ENCODE results near the gene CLDN14.

Gene CLDN14

GRCh38 chr21:36427502-36427901 lies 52.4 kb downstream of the CLDN14 start:
- FAIRE-seq (no peak), DNase-seq (ENCODE audit: insufficient read length, low spot score) (no peak)
- no peak for TF ChIP-seq POLR2A (IDR thresholded peaks at IDR 0.05; ENCODE audit: low read depth, low read length)

GRCh38 chr21:36425286-36425685 lies 54.6 kb downstream of the CLDN14 start:
- TF ChIP-seq POLR2A (IDR thresholded peaks at IDR 0.05; ENCODE audit: low read depth, low read length), result no peak
- DNase-seq (ENCODE audit: insufficient read length, low spot score) (no peak), FAIRE-seq (no peak)

GRCh38 chr21:36424592-36424991 lies 55.3 kb downstream of the CLDN14 start:
- no peak for DNase-seq (ENCODE audit: insufficient read length, low spot score)
- FAIRE-seq, result no peak
- TF ChIP-seq POLR2A (IDR thresholded peaks at IDR 0.05; ENCODE audit: low read depth, low read length), result no peak

- no peak for TF ChIP-seq POLR2A (IDR thresholded peaks at IDR 0.05; ENCODE audit: low read depth, low read length)
- FAIRE-seq (no peak), DNase-seq (ENCODE audit: insufficient read length, low spot score) (no peak)
Measured at GRCh38 chr21:36423771-36424433, 56.0 kb downstream of the CLDN14 start.

- DNase-seq (ENCODE audit: insufficient read length, low spot score), result peak; percentile 81
- FAIRE-seq, result no peak
- no peak for TF ChIP-seq POLR2A (IDR thresholded peaks at IDR 0.05; ENCODE audit: low read depth, low read length)
Measured at GRCh38 chr21:36422279-36423098, 57.4 kb downstream of the CLDN14 start.

- DNase-seq (ENCODE audit: insufficient read length, low spot score), result no peak
- no peak for FAIRE-seq
- TF ChIP-seq POLR2A (IDR thresholded peaks at IDR 0.05; ENCODE audit: low read depth, low read length), result no peak
Measured at GRCh38 chr21:36420571-36421339, 59.2 kb downstream of the CLDN14 start.

GRCh38 chr21:36419996-36420395 lies 59.9 kb downstream of the CLDN14 start:
- peak; percentile 45 for FAIRE-seq
- TF ChIP-seq POLR2A (IDR thresholded peaks at IDR 0.05; ENCODE audit: low read depth, low read length), result no peak
- peak; percentile 86 for DNase-seq (ENCODE audit: insufficient read length, low spot score)

GRCh38 chr21:36419241-36419640 lies 60.7 kb downstream of the CLDN14 start:
- no peak for DNase-seq (ENCODE audit: insufficient read length, low spot score)
- FAIRE-seq, result no peak
- no peak for TF ChIP-seq POLR2A (IDR thresholded peaks at IDR 0.05; ENCODE audit: low read depth, low read length)

GRCh38 chr21:36415375-36415774 lies 64.5 kb downstream of the CLDN14 start:
- TF ChIP-seq POLR2A (IDR thresholded peaks at IDR 0.05; ENCODE audit: low read depth, low read length), result no peak
- DNase-seq (ENCODE audit: insufficient read length, low spot score) (no peak), FAIRE-seq (no peak)

- FAIRE-seq (no peak), DNase-seq (ENCODE audit: insufficient read length, low spot score) (no peak)
- no peak for TF ChIP-seq POLR2A (IDR thresholded peaks at IDR 0.05; ENCODE audit: low read depth, low read length)
Measured at GRCh38 chr21:36412916-36413315, 67.0 kb downstream of the CLDN14 start.

GRCh38 chr21:36411301-36411700 lies 68.6 kb downstream of the CLDN14 start:
- no peak for TF ChIP-seq POLR2A (IDR thresholded peaks at IDR 0.05; ENCODE audit: low read depth, low read length)
- FAIRE-seq, result no peak
- DNase-seq (ENCODE audit: insufficient read length, low spot score), result no peak
